ENCODE results near the gene ELMOD3. TPM values are rescaled to one million over a fixed set of nuclear protein-coding genes. Genes with fewer than 3 reads are reported as not detected.
"Not testable (repeated sequence)": the region's sequence is repeated elsewhere in the genome, so short reads cannot be mapped to it uniquely, and the experiment has no call there.

The ELMOD3 gene
- total RNA-seq, 1 donor from 2014 or later: 18.0 TPM

GRCh38 chr2:85357736-85358135, 3.2 kb downstream of the ELMOD3 start:
- Mint-ChIP-seq H3K27ac (ENCODE audit: unreplicated experiment) (no peak overlapping the region), H3K36me3 (ENCODE audit: unreplicated experiment) (no peaks in the 10 kb centered on the region), H3K9me3 (ENCODE audit: unreplicated experiment) (peaks cover 11% of the 10 kb centered on the region), H3K4me1 (ENCODE audit: low read depth, unreplicated experiment) (peaks cover 4% of the 10 kb centered on the region), H3K4me3 (ENCODE audit: unreplicated experiment) (no peak overlapping the region), H3K27me3 (ENCODE audit: unreplicated experiment) (peaks cover 10% of the 10 kb centered on the region)
- TF ChIP-seq CTCF (IDR thresholded peaks at IDR 0.05; ENCODE audit: partially characterized antibody, unreplicated experiment): no peak
- no peak for DNase-seq

- not testable (repeated sequence) for DNase-seq; H3K27ac Mint-ChIP-seq (ENCODE audit: unreplicated experiment); H3K36me3 Mint-ChIP-seq (ENCODE audit: unreplicated experiment); H3K4me3 Mint-ChIP-seq (ENCODE audit: unreplicated experiment); H3K4me1 Mint-ChIP-seq (ENCODE audit: low read depth, unreplicated experiment); H3K27me3 Mint-ChIP-seq (ENCODE audit: unreplicated experiment); H3K9me3 Mint-ChIP-seq (ENCODE audit: unreplicated experiment)
Measured at GRCh38 chr2:85362653-85363387, 8.3 kb downstream of the ELMOD3 start.

- no peak for TF ChIP-seq CTCF (IDR thresholded peaks at IDR 0.05; ENCODE audit: partially characterized antibody, unreplicated experiment)
- H3K4me3 Mint-ChIP-seq (ENCODE audit: unreplicated experiment): no peak overlapping the region
- H3K9me3 Mint-ChIP-seq (ENCODE audit: unreplicated experiment): peaks cover 2% of the 10 kb centered on the region
- H3K4me1 Mint-ChIP-seq (ENCODE audit: low read depth, unreplicated experiment): no peaks in the 10 kb centered on the region
- H3K27ac Mint-ChIP-seq (ENCODE audit: unreplicated experiment): no peak overlapping the region
- no peak for DNase-seq
- no peaks in the 10 kb centered on the region for H3K27me3 Mint-ChIP-seq (ENCODE audit: unreplicated experiment)
- peaks cover 4% of the 10 kb centered on the region for H3K36me3 Mint-ChIP-seq (ENCODE audit: unreplicated experiment)
Measured at GRCh38 chr2:85367180-85367579, 12.6 kb downstream of the ELMOD3 start.

GRCh38 chr2:85368921-85369320, 14.4 kb downstream of the ELMOD3 start:
- Mint-ChIP-seq H3K9me3 (ENCODE audit: unreplicated experiment) (no peaks in the 10 kb centered on the region), H3K36me3 (ENCODE audit: unreplicated experiment) (peaks cover 7% of the 10 kb centered on the region), H3K4me1 (ENCODE audit: low read depth, unreplicated experiment) (no peaks in the 10 kb centered on the region), H3K4me3 (ENCODE audit: unreplicated experiment) (no peak overlapping the region), H3K27ac (ENCODE audit: unreplicated experiment) (no peak overlapping the region), H3K27me3 (ENCODE audit: unreplicated experiment) (no peaks in the 10 kb centered on the region)
- DNase-seq: no peak
- TF ChIP-seq CTCF (IDR thresholded peaks at IDR 0.05; ENCODE audit: partially characterized antibody, unreplicated experiment): no peak

GRCh38 chr2:85369500-85369899, 14.9 kb downstream of the ELMOD3 start:
- Mint-ChIP-seq H3K27ac (ENCODE audit: unreplicated experiment) (no peak overlapping the region), H3K4me1 (ENCODE audit: low read depth, unreplicated experiment) (no peaks in the 10 kb centered on the region), H3K27me3 (ENCODE audit: unreplicated experiment) (no peaks in the 10 kb centered on the region), H3K36me3 (ENCODE audit: unreplicated experiment) (peaks cover 9% of the 10 kb centered on the region), H3K9me3 (ENCODE audit: unreplicated experiment) (no peaks in the 10 kb centered on the region), H3K4me3 (ENCODE audit: unreplicated experiment) (no peak overlapping the region)
- DNase-seq: no peak
- no peak for TF ChIP-seq CTCF (IDR thresholded peaks at IDR 0.05; ENCODE audit: partially characterized antibody, unreplicated experiment)
